MM.1S (cell line): Measurements from ENCODE around the gene RPL7L1.

Source experiments
- EZH2phosphoT487 ChIP-seq: fragments of 300-600 bp; sonication (generic); IDR thresholded peaks from 2 replicates; pipeline ENCODE4 v1.6.1; 2018; ENCODE audit warnings: antibody characterized with exemption, low read length
- TF ChIP-seq, protein P1 (sequence below): fragments of 300-600 bp; sonication (generic); IDR thresholded peaks from 2 replicates; pipeline ENCODE4 v1.5.1; 2016; ENCODE audit warnings: antibody characterized with exemption, low read length, mixed read lengths

DNA sequence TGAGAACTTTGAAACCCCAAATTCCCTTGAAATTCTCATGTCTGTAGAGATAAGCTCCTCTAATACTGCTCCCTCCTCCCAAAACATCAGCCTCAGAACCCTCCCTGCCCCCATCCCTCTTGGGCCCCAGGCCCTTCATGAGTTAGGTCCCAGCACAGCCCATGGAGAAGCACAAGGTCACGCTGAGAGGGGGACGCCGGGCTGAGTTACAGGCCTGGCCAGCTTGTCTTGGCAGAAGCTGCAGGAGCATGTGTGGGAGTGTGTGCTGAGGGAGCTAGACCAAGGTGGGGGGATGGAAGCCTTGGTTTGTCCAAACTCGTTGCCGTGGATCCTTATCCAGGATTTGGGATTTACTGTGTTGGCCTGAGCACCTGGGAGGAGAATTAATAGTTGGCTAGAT is 27.9 kb downstream of the RPL7L1 start:
- TF ChIP-seq, protein P1, sequence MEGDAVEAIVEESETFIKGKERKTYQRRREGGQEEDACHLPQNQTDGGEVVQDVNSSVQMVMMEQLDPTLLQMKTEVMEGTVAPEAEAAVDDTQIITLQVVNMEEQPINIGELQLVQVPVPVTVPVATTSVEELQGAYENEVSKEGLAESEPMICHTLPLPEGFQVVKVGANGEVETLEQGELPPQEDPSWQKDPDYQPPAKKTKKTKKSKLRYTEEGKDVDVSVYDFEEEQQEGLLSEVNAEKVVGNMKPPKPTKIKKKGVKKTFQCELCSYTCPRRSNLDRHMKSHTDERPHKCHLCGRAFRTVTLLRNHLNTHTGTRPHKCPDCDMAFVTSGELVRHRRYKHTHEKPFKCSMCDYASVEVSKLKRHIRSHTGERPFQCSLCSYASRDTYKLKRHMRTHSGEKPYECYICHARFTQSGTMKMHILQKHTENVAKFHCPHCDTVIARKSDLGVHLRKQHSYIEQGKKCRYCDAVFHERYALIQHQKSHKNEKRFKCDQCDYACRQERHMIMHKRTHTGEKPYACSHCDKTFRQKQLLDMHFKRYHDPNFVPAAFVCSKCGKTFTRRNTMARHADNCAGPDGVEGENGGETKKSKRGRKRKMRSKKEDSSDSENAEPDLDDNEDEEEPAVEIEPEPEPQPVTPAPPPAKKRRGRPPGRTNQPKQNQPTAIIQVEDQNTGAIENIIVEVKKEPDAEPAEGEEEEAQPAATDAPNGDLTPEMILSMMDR = no peak
- TF ChIP-seq EZH2phosphoT487 = no peak
